Tongue (tissue), 3 donors: Measurements from ENCODE around the gene EXOSC2. TPM values are rescaled to one million over a fixed set of nuclear protein-coding genes. Genes with fewer than 3 reads are reported as not detected.

Experiments
- DNase-seq: peaks from one replicate; pipeline ENCODE4 v3.0.0-alpha.2; 2015
- small RNA-seq: library from RNA; depleted of rRNA; stranded (forward); fragments of <200 nt; gene quantifications from one replicate; pipeline ENCODE3, GENCODE V24; 2014; ENCODE audit warnings: low replicate concordance
- total RNA-seq: library from RNA; depleted of rRNA; stranded (reverse); fragments of >200 nt; gene quantifications from one replicate; pipeline ENCODE4 v1.2.3, GENCODE V29; 2014

EXOSC2 gene
- total RNA-seq, 1 donor from 2014 or later = 26.1 TPM

DNA sequence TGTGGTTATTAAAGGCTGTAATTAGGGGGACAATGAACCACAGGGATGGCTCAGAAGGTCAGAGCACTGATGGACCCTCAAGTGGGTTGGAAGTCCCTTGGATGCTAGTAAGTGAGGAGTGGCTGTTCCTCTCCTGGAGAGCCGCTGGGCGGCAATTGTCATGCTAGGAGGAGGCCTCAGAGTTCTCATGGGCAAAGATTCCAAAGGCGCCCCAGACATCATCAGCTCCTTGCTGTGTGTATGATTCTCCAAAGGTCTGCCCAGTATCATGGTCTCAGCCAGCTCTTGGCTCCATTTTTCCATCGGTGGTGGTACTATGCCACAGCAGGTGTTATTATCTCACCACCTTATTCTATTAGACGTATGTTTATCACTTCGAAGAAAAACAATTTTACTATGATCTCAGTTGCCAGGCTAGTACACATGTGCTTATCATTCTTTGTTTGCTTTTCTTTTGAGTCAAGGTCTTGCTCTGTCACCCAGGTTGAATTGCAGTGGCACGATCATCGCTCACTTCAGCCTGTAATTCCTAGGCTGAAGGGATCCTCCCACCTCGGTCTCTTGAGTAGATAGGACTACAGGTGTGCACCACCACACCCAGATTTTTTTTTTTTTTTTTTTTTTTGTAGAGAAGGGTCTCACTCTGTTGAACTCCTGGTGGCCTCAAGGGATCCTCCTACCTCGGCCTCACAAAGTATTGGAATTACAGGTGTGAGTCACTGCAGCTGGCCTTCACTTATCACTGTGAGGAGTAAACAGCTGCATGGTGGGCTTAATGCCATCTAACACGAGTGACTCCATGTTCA, 46.8 kb downstream of the EXOSC2 start:
- DNase-seq = no peak

DNA sequence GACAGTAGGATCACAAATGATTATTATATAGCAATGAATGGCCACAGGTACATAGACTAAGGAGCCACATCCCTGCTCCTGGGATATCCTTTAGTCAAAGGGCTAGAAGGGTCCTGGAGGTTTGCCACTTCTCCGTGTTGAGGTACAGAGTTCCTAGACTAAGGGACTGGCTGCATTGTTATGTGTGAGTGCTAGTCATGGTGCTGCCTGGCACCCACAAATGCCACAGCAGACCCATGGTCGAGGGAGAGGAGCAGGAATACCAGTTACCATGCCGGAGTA, 47.4 kb downstream of the EXOSC2 start:
- DNase-seq = no peak

DNA sequence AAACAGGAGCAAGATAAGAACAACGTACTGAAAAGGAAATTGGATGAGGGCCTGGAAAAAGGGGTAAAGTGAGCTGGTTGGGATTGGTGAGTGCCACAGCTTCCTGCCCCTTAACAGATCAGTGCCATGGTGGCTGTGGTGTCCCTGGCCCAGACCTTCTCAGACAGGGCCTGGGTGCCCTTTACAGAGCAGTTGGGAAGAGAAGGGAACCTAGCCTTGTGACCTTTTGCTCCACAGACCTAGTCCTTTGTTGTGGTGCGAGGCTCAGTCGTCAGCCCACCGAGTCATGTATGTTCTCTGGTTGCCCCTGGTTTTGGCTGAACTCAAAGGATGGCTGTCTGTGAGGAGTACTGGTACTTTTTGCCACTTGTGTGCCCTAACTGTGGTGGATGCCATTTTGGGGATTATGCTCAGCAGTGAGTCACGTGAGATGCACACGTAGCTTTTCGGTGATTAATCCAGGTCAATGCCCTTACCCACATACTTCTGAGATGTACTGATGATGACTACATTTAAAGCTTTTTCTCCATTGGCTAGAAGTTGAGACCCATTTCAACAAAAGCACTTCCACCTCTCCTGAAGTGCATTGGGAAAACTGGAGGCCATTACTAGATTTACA, 48.4 kb downstream of the EXOSC2 start:
- DNase-seq = no peak

DNA sequence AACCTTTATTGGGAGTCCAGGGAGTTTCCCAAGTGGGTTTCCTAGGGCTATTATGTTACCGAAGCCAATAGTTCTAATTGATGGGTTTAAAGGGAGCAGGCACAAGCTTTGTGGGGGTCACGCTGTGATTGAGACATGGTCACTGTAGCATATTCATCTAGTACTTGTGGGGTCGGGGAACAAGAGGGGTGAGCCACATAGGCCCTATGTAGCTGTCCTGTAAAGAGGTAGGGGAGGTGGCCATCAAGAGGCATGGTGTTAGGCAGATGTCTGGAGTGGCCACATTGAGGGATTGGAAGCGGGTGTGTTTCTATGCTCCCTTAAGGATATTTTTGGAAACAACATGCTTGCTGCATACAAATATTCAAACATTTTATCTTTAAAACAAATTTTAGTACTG, 50.1 kb downstream of the EXOSC2 start:
- DNase-seq = no peak

DNA sequence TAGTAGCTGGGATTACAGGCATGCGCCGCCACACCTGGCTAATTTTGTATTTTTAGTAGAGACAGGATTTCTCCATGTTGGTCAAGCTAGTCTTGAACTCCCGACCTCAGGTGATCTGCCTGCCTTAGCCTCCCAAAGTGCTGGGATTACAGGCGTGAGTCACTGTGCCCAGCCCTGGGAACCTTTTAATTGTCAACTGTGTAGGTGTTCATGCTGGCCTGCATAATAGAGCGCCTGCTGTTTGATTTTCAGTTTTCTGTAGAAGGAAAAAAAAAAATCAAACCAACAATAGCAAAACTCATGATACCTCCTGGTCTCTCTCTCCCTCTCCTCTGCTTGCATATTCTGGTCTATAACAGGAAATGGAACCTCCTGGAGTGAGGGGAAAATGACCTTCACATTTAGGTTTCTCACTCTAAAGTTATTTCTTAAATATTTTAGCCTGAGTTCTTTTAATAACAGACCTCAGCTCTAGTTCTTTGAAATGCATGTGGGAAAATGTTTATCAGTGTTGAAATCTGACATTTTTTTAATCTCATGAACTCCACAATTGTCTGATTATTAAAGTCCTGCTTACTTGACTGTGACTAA, 51.7 kb downstream of the EXOSC2 start:
- DNase-seq = no peak

DNA sequence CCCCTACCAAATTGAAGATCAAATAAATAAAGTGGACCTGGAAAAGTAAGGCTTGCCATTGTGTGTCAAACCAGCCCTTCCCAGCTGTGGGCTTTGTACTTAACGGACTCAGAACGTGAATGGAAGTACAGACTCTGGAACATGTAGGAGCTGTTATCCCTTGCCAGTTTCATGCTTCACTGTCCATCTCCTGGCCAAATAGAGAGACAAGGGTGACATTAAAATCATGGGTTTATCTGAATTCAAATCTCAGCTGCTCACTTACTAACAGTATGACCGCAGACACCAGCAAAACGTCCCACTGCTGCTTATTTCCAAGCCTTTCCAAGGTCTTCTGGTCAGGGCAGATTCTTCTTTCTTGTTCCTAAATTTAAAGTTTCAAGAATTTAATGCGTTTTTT, 52.2 kb downstream of the EXOSC2 start:
- no peak for DNase-seq

DNA sequence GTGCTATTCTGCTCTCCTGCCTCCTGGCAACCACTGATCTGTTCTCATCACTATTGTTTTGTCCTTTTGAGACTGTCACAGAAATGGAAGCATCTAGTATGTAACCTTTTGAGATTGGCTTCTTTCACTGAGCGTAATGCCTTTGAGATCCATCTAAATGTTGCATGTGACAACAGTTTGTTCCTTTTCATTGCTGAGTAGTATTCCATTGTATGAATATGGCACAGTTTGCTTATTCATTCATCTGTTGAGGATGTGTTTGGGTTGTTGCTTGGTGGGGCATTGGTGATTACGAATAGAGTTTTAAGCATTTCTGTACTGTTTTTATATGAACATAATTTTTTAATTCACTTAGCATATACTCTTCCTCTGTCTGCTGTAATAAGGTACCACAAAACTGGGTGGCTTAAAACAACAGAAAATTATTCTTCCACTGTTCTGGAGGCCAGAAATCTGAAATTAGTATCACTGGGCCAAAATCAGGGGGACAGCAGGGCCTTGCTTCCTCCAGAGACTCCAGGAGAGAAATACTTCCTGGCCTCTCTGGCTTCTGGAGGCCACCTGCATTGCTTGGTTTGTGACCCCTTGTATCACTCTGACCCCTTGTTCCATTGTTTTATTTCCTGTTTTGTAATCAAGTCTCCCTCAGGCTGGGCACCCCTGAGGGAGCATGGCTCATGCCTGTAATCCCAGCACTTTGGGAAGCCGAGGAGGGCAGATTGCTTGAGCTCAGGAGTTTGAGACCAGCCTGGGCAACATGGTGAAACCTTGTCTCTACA, 53.0 kb downstream of the EXOSC2 start:
- no peak for DNase-seq

DNA sequence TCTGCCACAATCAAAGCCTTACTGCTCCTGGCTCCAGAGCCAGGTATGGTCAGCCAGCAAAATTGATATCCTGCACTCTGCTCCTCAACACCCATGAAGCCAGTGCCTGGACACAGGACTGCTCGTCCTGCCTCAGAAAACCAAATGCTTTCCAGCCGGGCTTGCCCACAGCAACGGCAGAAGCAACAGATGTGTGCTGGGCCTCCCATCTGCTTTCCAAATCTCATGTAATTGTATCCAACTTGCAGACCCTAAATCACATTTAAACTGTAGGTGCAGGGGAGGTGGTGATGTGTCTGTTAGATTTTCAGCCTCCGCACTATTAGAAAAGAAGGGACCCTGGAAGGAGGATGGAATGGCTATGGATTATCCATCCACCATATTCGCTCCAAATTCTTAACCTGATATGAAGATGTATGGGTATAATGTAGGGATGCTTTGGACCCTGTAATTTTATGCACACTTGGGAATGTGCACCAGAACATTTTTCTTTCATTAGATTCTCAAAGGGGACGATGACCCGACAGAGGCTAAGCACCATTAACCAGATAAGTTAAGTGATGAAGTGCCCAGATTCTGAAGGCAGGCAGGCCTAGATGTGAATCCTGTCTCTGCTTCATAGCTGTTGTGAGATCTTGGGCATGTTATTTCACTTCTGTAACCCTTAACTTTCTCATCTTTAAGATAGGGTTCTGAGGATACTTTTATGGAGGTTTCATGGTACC, 58.2 kb downstream of the EXOSC2 start:
- no peak for DNase-seq

Small RNAs within 50 kb of the gene (small RNA-seq; reads per million reads assigned to genes)
- not detected for gene AL359092.1

Other genes starting within 250 kb of the EXOSC2 start
- gene ASS1, start 248.8 kb upstream of the EXOSC2 start, total RNA-seq = 74.5 TPM
- 37.4 TPM for gene FUBP3, start 114.2 kb upstream of the EXOSC2 start, total RNA-seq
- not detected for gene PRDM12, start 29.2 kb upstream of the EXOSC2 start, total RNA-seq
- 72.9 TPM for gene ABL1, start 141.5 kb downstream of the EXOSC2 start, total RNA-seq
- gene QRFP, start 203.0 kb downstream of the EXOSC2 start, total RNA-seq = not detected
- not detected for gene FIBCD1, start 245.5 kb downstream of the EXOSC2 start, total RNA-seq